HG03280 (cell line): ENCODE results near the gene CDX2.
"Not testable (repeated sequence)": the region's sequence is repeated elsewhere in the genome, so short reads cannot be mapped to it uniquely, and the experiment has no call there.

Experiments
- ATAC-seq: cut with Tn5 transposase; IDR thresholded peaks from one replicate; pipeline ENCODE4 v1.9.1; 2021; ENCODE audit warnings: mild to moderate bottlenecking, moderate library complexity; ENCODE audit not compliant: unreplicated experiment

CDX2 gene, protein sequence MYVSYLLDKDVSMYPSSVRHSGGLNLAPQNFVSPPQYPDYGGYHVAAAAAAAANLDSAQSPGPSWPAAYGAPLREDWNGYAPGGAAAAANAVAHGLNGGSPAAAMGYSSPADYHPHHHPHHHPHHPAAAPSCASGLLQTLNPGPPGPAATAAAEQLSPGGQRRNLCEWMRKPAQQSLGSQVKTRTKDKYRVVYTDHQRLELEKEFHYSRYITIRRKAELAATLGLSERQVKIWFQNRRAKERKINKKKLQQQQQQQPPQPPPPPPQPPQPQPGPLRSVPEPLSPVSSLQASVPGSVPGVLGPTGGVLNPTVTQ

DNA sequence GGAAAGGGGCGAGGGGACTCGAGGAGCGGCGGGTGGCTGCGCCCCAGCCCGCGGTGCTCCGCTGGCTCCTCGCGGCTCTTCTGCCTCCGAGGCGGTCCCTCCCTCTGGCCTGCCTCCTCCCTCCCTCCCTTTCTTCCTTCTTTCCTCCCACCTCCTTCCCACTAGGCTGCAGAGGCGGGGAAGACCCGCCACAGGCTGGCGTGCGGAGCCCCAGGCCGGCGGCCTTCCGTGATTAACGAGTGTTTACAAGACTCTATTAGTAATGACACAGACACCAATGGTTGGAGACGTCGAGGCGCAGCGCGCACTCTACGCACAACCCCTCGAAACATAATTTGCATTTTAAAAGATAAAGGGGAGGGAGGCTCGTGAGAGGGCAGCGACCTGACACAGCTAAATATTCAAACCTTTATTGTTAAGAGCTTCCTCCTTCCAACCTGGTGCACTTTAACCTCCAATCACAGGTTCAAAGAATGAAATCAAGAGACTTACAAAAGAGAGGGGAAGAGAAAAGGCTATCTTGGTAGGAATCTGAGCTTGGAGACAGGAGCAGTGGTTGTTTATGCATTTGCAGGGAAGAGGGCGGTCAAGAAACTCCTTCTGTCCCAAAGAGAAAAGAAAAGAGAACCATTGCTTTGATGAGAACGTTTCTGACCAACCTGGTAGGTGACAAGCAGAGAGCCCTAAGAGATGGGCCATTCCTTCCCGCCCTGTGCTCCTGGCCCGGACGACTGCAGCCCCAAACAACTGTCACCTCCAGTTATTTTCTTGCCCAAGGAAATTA is at the start of gene CDX2:
CDX2 (minus strand) TSS at position 234 of the 784 bp plus-strand sequence. CDS start 309 bp downstream, outside the sequence.
- no peak for ATAC-seq

- ATAC-seq: no peak
Observed at GRCh38 chr13:28014301-28014700, 45.2 kb upstream of the CDX2 start.

GRCh38 chr13:28013482-28013881 is 44.4 kb upstream of the CDX2 start:
- ATAC-seq: no peak

DNA sequence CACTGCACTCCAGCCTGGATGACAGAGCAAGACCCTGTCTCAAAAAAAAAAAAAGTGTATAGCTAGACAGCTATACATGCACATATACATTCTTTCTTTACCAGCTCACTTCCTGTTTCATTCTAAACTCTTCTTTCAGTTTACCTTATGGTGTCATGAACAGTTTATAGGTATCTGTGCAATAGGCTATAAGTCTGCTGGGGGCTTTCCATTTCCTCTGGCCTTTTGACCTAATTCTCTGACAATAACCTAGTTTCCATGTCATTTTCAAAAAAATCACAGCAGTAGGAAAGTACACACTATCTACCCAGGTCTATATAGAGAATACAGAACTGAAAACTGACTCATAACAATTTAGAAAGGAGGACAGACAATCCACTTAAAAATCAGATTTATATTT is 43.8 kb upstream of the CDX2 start:
- peak; percentile 95 for ATAC-seq

DNA sequence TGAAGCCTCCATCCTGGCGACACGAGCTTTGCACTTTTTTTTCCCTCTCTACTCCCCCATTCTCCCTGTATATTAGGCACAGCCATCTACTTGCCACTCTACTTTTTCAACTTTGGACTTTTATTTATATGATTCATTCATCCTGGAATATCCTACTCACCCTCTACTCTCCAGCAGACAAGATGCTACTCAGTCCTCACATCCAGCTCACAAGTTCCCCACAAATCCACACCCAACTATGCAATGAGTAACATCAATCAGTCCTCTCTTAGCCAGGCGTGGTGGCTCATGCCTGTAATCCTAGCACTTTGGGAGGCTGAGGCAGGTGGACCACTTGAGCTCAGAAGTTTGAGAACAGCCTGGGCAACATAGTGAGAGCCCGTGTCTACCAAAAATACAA is 43.3 kb upstream of the CDX2 start:
- no peak for ATAC-seq

DNA sequence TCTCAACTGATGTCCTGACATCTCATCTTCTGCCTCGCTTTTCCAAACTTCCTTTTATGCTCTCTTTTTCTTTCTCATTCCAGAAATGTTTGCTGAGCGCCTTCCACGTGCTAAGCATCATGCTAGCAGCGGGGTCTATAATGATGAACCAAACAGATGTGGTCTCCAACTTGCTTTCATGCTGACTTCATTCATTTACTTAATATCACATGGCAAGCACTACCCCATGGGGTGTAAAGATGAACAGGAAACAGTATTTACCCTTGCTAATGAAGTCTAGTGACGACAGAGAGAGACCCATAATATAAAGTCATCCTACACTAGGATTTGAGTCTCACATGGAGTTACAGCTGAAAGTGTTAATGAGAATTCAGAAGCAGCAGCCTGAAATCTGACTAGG is 40.9 kb upstream of the CDX2 start:
- ATAC-seq: no peak

GRCh38 chr13:28005016-28005415 is 35.9 kb upstream of the CDX2 start:
- ATAC-seq: not testable (repeated sequence)

DNA sequence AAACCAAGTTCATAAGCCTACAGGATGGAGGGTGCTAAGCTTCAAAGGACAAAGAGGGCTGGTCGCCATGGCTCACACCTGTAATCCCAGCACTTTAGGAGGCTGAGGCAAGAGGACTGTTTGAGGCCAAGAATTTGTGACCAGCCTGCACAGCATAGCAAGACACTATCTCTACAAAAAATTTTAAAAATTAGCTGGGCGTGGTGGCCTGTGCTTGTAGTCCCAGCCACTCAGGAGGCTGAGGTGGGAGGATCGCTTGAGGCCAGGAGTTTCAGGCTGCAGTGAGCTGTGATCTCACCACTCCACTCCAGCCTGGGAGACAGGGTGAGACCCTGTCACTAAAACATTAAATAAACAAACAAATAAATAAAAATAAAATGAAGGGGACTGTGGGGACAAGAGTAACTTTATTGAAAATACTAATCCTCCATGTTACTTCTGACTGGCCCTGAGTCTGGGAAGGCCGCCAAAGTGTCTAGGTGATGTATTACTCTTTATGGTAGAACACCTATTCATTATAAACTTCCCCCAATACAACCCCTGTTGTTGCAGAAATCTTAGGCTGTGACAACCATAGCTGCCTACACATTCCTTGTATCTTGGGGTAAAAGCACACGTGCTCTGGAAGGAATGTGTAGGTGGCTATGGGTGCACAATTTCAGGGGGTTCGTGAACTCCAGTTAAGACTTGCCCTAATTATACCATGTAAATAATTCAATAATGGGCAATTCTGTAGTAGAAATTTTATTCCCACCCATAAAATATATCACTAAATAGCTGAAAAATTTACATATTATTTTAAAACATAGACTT is 34.0 kb upstream of the CDX2 start:
- no peak for ATAC-seq

- ATAC-seq: no peak
Observed at GRCh38 chr13:28001837-28002473, 32.8 kb upstream of the CDX2 start.

GRCh38 chr13:28001049-28001448 is 31.9 kb upstream of the CDX2 start:
- no peak for ATAC-seq

- no peak for ATAC-seq
Observed at GRCh38 chr13:28000567-28000966, 31.5 kb upstream of the CDX2 start.

DNA sequence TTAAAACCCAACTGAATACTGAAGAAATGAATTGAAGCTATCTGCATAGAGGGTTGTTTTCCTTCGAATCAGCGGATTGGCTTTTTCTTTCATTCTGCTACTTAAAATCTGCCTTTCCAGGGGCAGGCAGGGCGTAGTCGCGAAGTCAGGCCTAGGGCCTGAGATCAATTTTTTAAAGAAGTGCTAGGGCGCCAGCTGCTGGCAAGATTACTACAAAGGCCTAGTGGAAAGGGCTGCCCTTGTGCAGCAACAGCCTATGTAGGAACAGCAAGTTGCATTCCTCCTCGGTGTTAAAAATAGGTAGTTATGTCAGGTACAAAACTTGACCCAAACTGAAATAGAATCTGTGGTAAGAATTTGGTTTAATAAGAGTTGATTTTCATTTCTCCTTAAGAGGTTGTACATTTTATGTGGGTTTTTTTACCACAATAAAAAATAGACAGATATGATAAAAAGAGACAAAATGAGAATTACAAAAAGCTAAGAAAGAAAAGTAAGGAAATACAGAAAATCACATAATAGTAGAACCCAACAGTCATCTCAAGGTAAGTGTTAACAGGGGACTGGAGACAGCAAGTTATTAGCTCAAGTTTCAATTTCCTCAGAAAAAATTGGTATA is 28.9 kb upstream of the CDX2 start:
- ATAC-seq: no peak

DNA sequence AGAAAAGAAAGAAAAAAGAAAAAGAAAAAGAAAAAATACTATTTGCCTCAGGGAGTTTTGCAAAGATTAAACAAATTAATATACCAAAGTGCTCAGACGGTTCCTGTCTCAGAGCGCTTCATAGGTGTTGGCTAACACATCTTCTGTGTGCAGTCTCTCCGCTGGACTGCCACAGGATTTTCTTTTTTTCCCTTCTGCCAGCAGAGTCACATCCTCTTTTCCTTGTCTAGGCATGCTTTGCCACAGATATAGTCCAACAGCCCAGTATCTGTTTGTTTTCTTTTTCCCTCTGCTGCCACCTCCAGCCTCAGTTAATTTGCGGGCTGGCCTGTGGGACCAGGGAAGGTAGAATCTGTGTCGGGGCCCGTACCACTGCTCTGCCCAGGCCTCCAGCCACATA is 22.8 kb upstream of the CDX2 start:
- ATAC-seq: no peak

DNA sequence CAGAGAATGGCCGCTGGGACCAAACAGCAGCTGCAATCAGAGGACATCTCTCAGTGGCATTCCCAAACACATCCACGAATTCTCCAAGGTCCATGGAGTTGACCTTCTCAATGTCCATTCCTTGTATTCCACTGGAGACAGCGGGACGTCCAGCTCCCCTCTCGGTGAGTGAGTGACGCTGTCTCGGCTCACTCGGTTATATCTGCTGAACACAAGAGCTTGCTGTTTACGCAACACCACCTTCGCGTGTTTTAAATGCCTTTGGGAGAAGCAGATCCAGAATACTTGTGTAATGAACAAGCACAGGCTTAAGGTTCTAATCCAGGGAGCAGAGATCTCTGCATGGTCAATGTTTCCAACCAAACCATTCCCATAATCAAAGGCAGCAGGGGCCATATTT is 19.4 kb upstream of the CDX2 start, which contains the start of gene URAD:
URAD (minus strand) TSS at position 174 of the 400 bp plus-strand sequence; CDS start at position 118, 56 bp downstream.
- no peak for ATAC-seq

DNA sequence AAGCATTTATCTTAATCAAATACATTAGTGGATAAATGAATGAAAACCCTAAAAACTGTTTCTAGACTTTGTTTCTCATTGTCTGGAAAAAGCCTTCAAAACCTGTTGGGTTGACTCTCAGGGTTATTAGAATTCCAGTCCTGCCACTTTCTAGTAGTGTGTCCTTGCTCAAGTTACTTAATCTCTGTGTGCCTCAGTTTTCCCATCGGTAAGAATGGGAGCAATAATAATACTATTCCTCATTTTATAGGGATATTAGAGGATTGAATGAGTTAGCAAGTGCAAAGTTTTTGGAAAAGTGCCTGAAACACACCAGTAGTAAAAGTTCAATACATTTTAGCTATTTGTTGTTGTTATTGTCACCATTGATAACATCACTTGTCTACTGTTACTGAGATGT is 16.5 kb upstream of the CDX2 start:
- no peak for ATAC-seq

DNA sequence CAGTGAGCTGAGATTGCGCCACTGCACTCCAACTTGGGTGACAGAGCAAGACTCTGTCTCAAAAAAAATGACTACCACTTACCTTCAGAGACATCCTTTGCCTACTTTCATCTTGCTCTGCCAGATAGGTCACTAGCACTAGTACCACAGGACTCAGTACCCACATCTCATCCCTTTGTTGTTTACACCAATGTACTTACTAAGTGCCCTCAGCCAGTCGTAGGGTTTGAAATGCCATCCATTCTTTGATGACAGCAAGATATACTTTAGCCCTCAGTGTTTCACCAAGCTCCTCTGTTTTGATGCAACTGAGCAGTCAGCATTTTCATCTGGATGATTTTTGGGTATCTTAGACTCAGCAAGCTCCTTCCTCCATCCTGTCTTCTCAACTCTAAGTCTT is 13.2 kb upstream of the CDX2 start:
- no peak for ATAC-seq

- no peak for ATAC-seq
Observed at GRCh38 chr13:27981006-27981708, 12.0 kb upstream of the CDX2 start.

- no peak for ATAC-seq
Observed at GRCh38 chr13:27980280-27980998, 11.3 kb upstream of the CDX2 start.

DNA sequence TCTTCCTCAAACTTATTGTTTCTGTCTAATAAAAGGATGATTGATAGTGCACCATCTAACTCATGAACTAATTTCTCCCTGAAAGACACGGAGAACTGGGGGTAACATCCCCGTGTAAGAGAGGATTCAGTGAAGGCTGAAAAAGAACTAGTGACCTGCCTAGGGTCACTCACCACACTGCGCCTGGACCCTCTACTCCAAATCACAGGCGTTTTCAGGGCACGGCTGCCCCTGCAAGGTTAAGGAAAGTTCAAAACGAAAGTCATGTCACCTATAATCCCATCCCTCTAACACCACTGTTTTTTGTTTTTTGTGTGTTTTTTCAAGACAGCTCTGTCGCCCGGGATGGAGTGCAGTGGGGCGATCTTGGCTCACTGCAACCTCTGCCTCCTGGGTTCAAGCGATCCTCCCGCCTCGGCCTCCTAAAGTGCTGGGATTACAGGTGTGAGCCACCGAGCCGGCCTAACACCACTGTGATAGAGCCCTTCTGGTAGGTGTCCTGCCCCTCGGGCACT is 10.7 kb upstream of the CDX2 start:
- no peak for ATAC-seq
